Esophagus squamous epithelium (tissue), 5 donors: ENCODE data around the gene MYD88. TPM values are rescaled to one million over a fixed set of nuclear protein-coding genes. Genes with fewer than 3 reads are reported as not detected.

Source experiments
- DNase-seq: peaks from one replicate; lab custom pipeline; 2025; lab: John Stamatoyannopoulos, UW
- H3K27ac ChIP-seq, 4 donors: fragments of 200-600 bp; sonication (generic); one replicate each; pipeline ENCODE4 v1.5.1; 2016 to 2019; ENCODE audit warnings: mild to moderate bottlenecking in 1 of 4
- H3K27me3 ChIP-seq, 4 donors: fragments of 200-600 bp; sonication (generic); 1 replicate in 3 of 4; 2 replicates in 1 of 4; pipeline versions ENCODE4 v1.5.1 to v1.6.0; 2017 to 2021; ENCODE audit warnings: antibody characterized with exemption in 1 of 4
- H3K36me3 ChIP-seq, 3 donors: fragments of 200-600 bp; sonication (generic); one replicate each; pipeline ENCODE4 v1.5.1; 2016 to 2019
- H3K4me1 ChIP-seq, 3 donors: fragments of 200-600 bp; sonication (generic); one replicate each; pipeline ENCODE4 v1.5.1; 2017 to 2019
- H3K4me3 ChIP-seq, 4 donors: fragments of 200-600 bp; sonication (generic); 1 replicate in 3 of 4; 2 replicates in 1 of 4; pipeline ENCODE4 v1.5.1; 2016 to 2019; ENCODE audit warnings: mild to moderate bottlenecking in 2 of 4, moderate library complexity in 1 of 4
- H3K9me3 ChIP-seq, 3 donors: fragments of 200-600 bp; sonication (generic); one replicate each; pipeline ENCODE4 v1.5.1; 2016 to 2019
- CTCF ChIP-seq, 6 experiments: fragments of 450-650 bp in 4 of 6; fragments of 200-600 bp in 2 of 6; sonication (generic) in 2 of 6; IDR thresholded peaks; one replicate each; pipeline ENCODE4 v1.5.1; 2016 to 2019; ENCODE audit warnings: antibody characterized with exemption in 6 of 6, mild to moderate bottlenecking in 4 of 6, moderate library complexity in 4 of 6
- POLR2A ChIP-seq, 4 donors: fragments of 450-650 bp; IDR thresholded peaks; one replicate each; pipeline ENCODE4 v1.6.1; 2017; ENCODE audit warnings: antibody characterized with exemption in 4 of 4, mild to moderate bottlenecking in 4 of 4, moderate library complexity in 3 of 4
- WGBS, 2 donors: methylation state at CpG; one replicate each; pipeline ENCODE4 v1.1.5; 2018; 5-methylcytosine and 5-hydroxymethylcytosine counted together
- intact Hi-C: fragments of 100-400 bp; cut with DNase I; formaldehyde crosslinking; loops from one replicate; pipeline ENCODE4 v1.15.0; 2022
- total RNA-seq, 4 donors: library from RNA; depleted of rRNA; stranded (reverse); fragments of >200 nt; gene quantifications; one replicate each; pipeline ENCODE4 v1.1.0, GENCODE V29; 2016
- donor health status: DM: yes; HTN: yes; CAD: no.

MYD88 gene
- total RNA-seq, 4 donors from 2014 or later: 42.5 to 77.1 (median 60.2) TPM

- H3K27me3 ChIP-seq: no peaks in the 10 kb centered on the region
- 45 to 58% methylated on average over 2 of the region's 2 CpGs for WGBS, 2 donors
- no peak for DNase-seq
- no peak for TF ChIP-seq CTCF (IDR thresholded peaks at IDR 0.05)
- no peak for TF ChIP-seq POLR2A (IDR thresholded peaks at IDR 0.05)
- H3K4me1 ChIP-seq: peaks cover 4 to 57% (median 4%) of the 10 kb centered on the region in 3 donors
- H3K36me3 ChIP-seq: no peaks in the 10 kb centered on the region
- no peaks in the 10 kb centered on the region for H3K9me3 ChIP-seq
- intact Hi-C loops: no loop called here
- no peak overlapping the region for H3K4me3 ChIP-seq
- peak overlapping the region; percentile 68 to 89 (median 82) for H3K27ac ChIP-seq
Observed at GRCh38 chr3:38154033-38154494, 15.6 kb downstream of the MYD88 start.

GRCh38 chr3:38154625-38155255, 16.3 kb downstream of the MYD88 start:
- Histone ChIP-seq H3K4me3 (no peak overlapping the region), H3K4me1 (peaks cover 4 to 51% (median 4%) of the 10 kb centered on the region in 3 donors), H3K9me3 (no peaks in the 10 kb centered on the region), H3K27ac (peak overlapping the region; percentile 68 to 89 (median 82)), H3K27me3 (no peaks in the 10 kb centered on the region), H3K36me3 (no peaks in the 10 kb centered on the region)
- DNase-seq: no peak
- 34 to 48% methylated on average over 2 of the region's 2 CpGs for WGBS, 2 donors
- TF ChIP-seq CTCF (IDR thresholded peaks at IDR 0.05): no peak
- TF ChIP-seq POLR2A (IDR thresholded peaks at IDR 0.05): no peak
- intact Hi-C loops: no loop called here

GRCh38 chr3:38155825-38156224, 17.4 kb downstream of the MYD88 start:
- DNase-seq: no peak
- no peaks in the 10 kb centered on the region for H3K9me3 ChIP-seq
- 90 to 94% methylated on average over 2 of the region's 2 CpGs for WGBS, 2 donors
- intact Hi-C loops: no loop called here
- H3K27me3 ChIP-seq: no peaks in the 10 kb centered on the region
- H3K36me3 ChIP-seq: no peaks in the 10 kb centered on the region
- H3K27ac ChIP-seq: no peak overlapping the region
- TF ChIP-seq POLR2A (IDR thresholded peaks at IDR 0.05) (no peak), CTCF (IDR thresholded peaks at IDR 0.05) (no peak)
- H3K4me3 ChIP-seq: no peak overlapping the region
- H3K4me1 ChIP-seq: peaks cover 4 to 48% (median 4%) of the 10 kb centered on the region in 3 donors

GRCh38 chr3:38157117-38157516, 18.7 kb downstream of the MYD88 start:
- H3K36me3 ChIP-seq: no peaks in the 10 kb centered on the region
- no peaks in the 10 kb centered on the region for H3K9me3 ChIP-seq
- H3K27me3 ChIP-seq: no peaks in the 10 kb centered on the region
- intact Hi-C loops: no loop called here
- H3K27ac ChIP-seq: no peak overlapping the region
- DNase-seq: no peak
- 74 to 77% methylated on average over 2 of the region's 2 CpGs for WGBS, 2 donors
- TF ChIP-seq POLR2A (IDR thresholded peaks at IDR 0.05) (no peak), CTCF (IDR thresholded peaks at IDR 0.05) (no peak)
- H3K4me3 ChIP-seq: no peak overlapping the region
- H3K4me1 ChIP-seq: peaks cover 4 to 38% (median 4%) of the 10 kb centered on the region in 3 donors

GRCh38 chr3:38157595-38157994, 19.1 kb downstream of the MYD88 start:
- intact Hi-C loops: no loop called here
- H3K36me3 ChIP-seq: no peaks in the 10 kb centered on the region

More at GRCh38 chr3:38157595-38157994, 19.1 kb downstream of the MYD88 start:
- H3K27ac ChIP-seq: no peak overlapping the region
- H3K4me1 ChIP-seq: peaks cover 4 to 35% (median 4%) of the 10 kb centered on the region in 3 donors
- TF ChIP-seq CTCF (IDR thresholded peaks at IDR 0.05): no peak
- TF ChIP-seq POLR2A (IDR thresholded peaks at IDR 0.05): no peak
- no peaks in the 10 kb centered on the region for H3K9me3 ChIP-seq
- 29 to 63% methylated on average over 3 of the region's 3 CpGs for WGBS, 2 donors
- DNase-seq: no peak
- H3K4me3 ChIP-seq: no peak overlapping the region
- H3K27me3 ChIP-seq: no peaks in the 10 kb centered on the region
